ENCODE results near the gene HSF5. TPM values are rescaled to one million over a fixed set of nuclear protein-coding genes. Genes with fewer than 3 reads are reported as not detected.
A peak's percentile ranks its signal among the peaks of the same experiment; 100 is the strongest.
"Not testable (repeated sequence)": the region's sequence is repeated elsewhere in the genome, so short reads cannot be mapped to it uniquely, and the experiment has no call there.

The HSF5 gene
- total RNA-seq, 1 donor from 2014 or later, result 0.91 TPM

DNA sequence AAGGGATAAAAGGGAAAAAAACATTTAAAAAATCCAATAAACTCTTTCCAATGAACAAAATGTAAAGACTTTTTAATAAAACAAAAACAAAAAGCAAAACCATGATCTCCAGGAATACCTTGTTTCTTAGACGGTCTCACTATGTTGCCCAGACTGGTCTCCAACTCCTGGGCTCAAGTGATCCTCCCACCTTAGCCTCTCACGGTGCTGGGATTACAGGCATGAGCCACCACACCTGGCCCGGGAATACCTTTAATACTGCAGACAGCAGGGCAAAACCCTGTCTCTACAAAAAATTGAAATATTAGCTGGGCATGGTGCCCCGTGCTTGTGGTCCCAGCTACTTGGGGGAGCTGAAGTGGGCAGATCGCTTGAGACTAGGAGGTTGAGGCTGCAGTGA, 78.8 kb downstream of the HSF5 start:
- intact Hi-C loops (cut with micrococcal nuclease), result no loop called here
- peaks cover 19% of the 10 kb centered on the region for H3K4me1 Mint-ChIP-seq
- no peaks in the 10 kb centered on the region for H3K9me3 Mint-ChIP-seq
- H3K4me3 Mint-ChIP-seq, result no peak overlapping the region
- H3K27ac Mint-ChIP-seq, result no peak overlapping the region
- no peaks in the 10 kb centered on the region for H3K36me3 Mint-ChIP-seq (ENCODE audit: low read depth)
- H3K27me3 Mint-ChIP-seq, result no peaks in the 10 kb centered on the region
- no peak for DNase-seq

DNA sequence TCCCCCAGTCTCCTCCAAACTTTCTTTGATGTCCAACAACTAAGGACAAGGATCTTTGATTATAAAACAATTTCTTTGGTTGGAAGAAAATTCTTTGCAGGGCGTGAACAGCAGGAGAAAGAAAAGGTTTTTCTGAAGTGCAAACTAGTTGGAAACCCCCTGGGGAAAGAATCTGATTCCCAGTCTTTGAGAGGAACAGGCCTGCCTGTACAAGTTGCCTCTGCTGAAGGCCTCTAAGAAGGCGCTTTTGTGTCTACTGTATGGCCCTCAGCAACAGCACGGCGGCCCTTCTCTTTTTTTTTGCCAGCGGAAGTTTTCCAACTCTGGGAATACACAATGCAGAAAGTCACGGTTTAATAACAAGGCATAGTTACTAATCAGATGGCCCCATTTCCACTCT, 84.9 kb downstream of the HSF5 start:
- Mint-ChIP-seq H3K27me3 (no peaks in the 10 kb centered on the region), H3K9me3 (no peaks in the 10 kb centered on the region), H3K27ac (no peak overlapping the region), H3K4me1 (peaks cover 12% of the 10 kb centered on the region), H3K4me3 (no peak overlapping the region), H3K36me3 (ENCODE audit: low read depth) (no peaks in the 10 kb centered on the region)
- intact Hi-C loops (cut with micrococcal nuclease), result no loop called here
- DNase-seq, result no peak

DNA sequence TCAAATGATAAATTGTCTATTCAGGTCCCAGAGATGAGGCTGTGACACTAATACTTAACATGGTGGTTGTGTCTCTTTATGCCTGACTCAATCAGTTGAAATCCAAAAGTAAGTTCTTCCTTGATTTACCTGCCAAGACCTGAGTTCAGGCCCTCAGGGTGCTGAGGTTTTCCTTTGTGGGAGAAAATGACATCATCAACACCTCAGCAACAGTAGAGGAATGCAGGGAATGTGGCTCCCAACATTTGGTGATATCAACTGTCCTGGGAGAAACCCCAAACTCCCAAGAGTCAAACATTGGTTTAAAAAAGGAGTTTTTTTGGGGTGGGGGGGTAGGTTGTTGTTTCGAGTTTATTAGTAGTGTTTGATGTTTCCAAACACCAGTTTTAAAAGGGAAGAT, 85.5 kb downstream of the HSF5 start:
- H3K27ac Mint-ChIP-seq, result no peak overlapping the region
- H3K4me1 Mint-ChIP-seq, result peaks cover 12% of the 10 kb centered on the region
- no peaks in the 10 kb centered on the region for H3K27me3 Mint-ChIP-seq
- intact Hi-C loops (cut with micrococcal nuclease), result loop anchor here (1.0 kb wide), 1 partner anchor 11 kb away; no protein-coding TSS in a partner anchor
- no peaks in the 10 kb centered on the region for H3K36me3 Mint-ChIP-seq (ENCODE audit: low read depth)
- H3K9me3 Mint-ChIP-seq, result no peaks in the 10 kb centered on the region
- H3K4me3 Mint-ChIP-seq, result no peak overlapping the region
- no peak for DNase-seq

DNA sequence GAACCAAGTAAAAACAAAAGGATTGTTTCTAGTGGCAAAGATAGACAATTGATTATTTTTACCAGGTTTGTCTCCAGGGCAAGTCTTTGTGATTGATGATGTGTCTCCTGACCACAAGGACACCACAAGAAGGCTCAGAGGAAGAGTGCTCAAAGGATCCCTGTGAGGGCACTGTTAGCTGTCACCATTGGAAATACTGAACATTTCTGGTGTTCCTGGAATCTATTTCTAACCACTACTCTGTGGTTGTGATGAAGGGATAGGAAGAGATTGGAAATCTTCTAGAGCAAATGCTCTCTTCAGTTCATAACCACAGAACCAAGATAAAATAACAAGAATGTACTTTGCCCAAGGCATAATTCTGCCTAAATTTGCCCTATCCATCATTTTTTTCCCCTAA, 86.2 kb downstream of the HSF5 start:
- H3K9me3 Mint-ChIP-seq, result no peaks in the 10 kb centered on the region
- no peaks in the 10 kb centered on the region for H3K36me3 Mint-ChIP-seq (ENCODE audit: low read depth)
- intact Hi-C loops (cut with micrococcal nuclease), result loop anchor here (1.0 kb wide), 1 partner anchor 11 kb away; no protein-coding TSS in a partner anchor
- peak; percentile 66 for DNase-seq
- H3K4me3 Mint-ChIP-seq, result peak overlapping the region; percentile 11
- no peaks in the 10 kb centered on the region for H3K27me3 Mint-ChIP-seq
- peaks cover 12% of the 10 kb centered on the region for H3K4me1 Mint-ChIP-seq
- H3K27ac Mint-ChIP-seq, result peak overlapping the region; percentile 48

DNA sequence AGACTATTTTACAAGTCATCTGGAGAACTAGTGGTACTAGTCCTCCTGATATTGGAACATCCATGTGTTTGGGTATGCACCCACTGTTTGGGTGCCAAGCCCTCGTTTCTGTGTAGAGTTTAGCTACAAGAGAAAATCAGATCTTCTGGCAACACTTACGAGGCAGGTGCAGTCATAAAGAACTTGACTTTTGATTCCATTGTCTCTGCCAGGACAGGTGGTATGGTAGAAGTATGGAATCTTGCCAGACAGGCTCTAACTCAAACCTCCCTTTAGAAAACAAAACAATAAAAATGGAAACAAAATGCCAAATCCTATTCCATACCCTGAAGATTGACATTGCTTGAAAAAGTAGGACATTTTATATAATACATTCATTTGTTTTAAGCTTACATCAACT, 86.9 kb downstream of the HSF5 start:
- Mint-ChIP-seq H3K4me3 (no peak overlapping the region), H3K4me1 (peaks cover 12% of the 10 kb centered on the region), H3K36me3 (ENCODE audit: low read depth) (no peaks in the 10 kb centered on the region), H3K27ac (no peak overlapping the region), H3K27me3 (peaks cover 2% of the 10 kb centered on the region), H3K9me3 (no peaks in the 10 kb centered on the region)
- intact Hi-C loops (cut with micrococcal nuclease), result no loop called here
- no peak for DNase-seq

DNA sequence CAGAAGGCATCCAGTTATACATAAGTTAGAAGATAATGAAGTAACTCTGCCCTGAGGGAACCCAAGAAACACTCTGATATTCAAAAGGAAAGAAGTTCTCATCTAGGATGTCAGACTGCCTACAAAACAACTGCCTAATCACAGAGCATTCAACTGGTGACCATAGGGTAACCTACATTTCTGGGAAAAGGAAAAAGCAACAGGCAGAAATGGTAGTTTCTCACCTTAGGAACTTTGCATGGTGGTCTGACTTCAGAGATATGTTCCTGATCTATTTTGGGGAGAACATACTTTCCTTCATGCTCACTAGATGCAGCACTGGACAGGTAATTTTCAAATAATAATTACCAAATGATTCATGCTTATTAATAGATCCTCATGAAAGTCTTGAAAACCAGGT, 87.4 kb downstream of the HSF5 start:
- Mint-ChIP-seq H3K36me3 (ENCODE audit: low read depth) (no peaks in the 10 kb centered on the region), H3K4me1 (peaks cover 12% of the 10 kb centered on the region), H3K27ac (no peak overlapping the region), H3K4me3 (no peak overlapping the region), H3K27me3 (peaks cover 4% of the 10 kb centered on the region), H3K9me3 (no peaks in the 10 kb centered on the region)
- no peak for DNase-seq
- intact Hi-C loops (cut with micrococcal nuclease), result no loop called here

DNA sequence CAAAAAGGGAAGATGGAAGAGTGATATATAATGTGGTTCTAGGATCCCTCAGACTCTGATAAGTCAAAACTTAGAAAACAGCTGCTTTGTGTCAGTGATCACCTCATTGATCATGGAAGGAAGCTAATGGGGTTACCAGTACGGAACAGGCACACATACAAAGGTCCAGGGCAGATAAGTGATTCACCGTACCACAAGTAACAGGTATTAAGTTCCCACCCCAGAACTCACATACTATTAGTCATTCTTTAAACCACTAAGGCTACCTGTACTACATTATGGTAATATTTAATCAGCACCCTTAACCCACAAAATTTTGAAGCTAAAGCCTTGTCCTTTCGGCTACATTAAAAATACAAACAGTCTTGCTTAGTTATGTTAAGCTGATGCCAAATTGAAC, 88.2 kb downstream of the HSF5 start:
- no peak for DNase-seq
- no peak overlapping the region for H3K27ac Mint-ChIP-seq
- H3K4me3 Mint-ChIP-seq, result no peak overlapping the region
- H3K9me3 Mint-ChIP-seq, result no peaks in the 10 kb centered on the region
- peaks cover 4% of the 10 kb centered on the region for H3K27me3 Mint-ChIP-seq
- no peaks in the 10 kb centered on the region for H3K36me3 Mint-ChIP-seq (ENCODE audit: low read depth)
- peaks cover 10% of the 10 kb centered on the region for H3K4me1 Mint-ChIP-seq
- intact Hi-C loops (cut with micrococcal nuclease), result no loop called here

DNA sequence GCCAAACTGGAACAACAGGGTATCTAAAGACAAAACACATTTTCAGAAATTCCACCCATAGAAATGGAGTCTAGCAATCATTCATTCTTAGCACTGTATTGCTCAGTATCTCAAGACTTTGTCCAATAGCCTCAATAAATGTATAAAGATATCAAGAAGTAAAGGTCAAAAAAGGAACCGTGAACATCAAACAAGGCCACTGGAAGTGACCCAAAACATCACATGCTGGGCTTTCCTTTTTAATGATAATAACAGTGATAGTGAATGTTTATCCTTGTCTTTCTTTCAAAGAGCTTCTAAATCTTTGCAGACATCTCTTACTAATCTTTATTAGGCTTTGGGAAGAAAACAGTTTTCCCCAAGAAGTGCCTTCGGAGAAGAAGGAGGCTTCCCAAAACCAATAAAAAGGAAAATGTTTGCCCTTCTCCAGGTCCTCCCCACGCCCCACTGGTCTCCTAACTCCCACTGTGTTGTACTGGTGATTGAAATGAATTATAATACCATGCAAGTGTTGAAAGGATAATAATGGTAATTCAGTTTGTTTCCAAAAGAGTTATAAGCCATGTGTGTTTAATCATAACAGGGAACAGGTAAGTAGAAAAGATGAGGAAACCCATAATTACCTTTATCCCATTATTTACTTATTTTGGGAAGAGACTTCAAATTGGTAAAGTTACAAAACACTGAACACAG, 89.5 kb downstream of the HSF5 start:
- peaks cover 4% of the 10 kb centered on the region for H3K27me3 Mint-ChIP-seq
- intact Hi-C loops (cut with micrococcal nuclease), result no loop called here
- no peak overlapping the region for H3K4me3 Mint-ChIP-seq
- H3K4me1 Mint-ChIP-seq, result peaks cover 13% of the 10 kb centered on the region
- H3K9me3 Mint-ChIP-seq, result no peaks in the 10 kb centered on the region
- H3K27ac Mint-ChIP-seq, result no peak overlapping the region
- DNase-seq, result no peak
- H3K36me3 Mint-ChIP-seq (ENCODE audit: low read depth), result no peaks in the 10 kb centered on the region

DNA sequence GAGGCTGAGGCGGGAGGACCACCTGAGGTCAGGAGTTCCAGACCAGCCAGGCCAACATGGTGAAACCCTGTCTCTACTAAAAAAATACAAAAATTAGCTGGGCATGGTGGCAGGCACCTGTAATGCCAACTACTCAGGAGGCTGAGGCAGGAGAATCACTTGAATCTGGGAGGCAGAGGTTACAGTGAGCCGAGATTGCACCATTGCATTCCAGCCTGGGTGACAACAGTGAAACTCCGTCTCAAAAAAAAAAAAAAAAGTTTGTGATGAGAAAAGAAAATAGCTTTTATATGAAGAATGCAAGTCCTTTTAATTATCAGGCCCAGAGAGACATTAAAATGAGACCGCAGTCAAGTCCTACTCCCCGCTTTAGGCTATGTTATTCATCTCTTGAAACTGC, 90.8 kb downstream of the HSF5 start:
- H3K4me3 Mint-ChIP-seq; H3K27me3 Mint-ChIP-seq; DNase-seq; H3K27ac Mint-ChIP-seq; H3K36me3 Mint-ChIP-seq (ENCODE audit: low read depth); intact Hi-C loops (cut with micrococcal nuclease); H3K9me3 Mint-ChIP-seq: not testable (repeated sequence)
- peaks cover 10% of the 10 kb centered on the region for H3K4me1 Mint-ChIP-seq

DNA sequence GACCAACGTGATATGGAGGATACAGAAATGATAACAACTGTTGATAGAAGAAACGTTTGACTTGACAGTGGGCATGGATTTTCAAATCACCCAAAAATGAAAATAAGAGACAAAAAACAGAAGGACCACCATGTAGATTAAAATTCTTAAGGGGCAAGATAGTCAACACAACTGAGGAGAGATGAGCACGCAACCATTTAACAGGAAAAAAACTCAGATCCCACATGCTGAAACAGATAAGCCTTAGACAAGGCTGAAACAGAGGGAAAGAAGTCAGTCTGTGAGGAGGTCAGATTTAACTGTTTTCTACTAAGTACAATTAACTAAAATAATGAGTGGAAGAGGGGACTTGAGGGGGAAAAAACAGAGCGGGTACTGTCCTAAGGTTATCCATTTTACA, 92.0 kb downstream of the HSF5 start:
- Mint-ChIP-seq H3K36me3 (ENCODE audit: low read depth) (no peaks in the 10 kb centered on the region), H3K4me1 (peaks cover 3% of the 10 kb centered on the region), H3K9me3 (no peaks in the 10 kb centered on the region), H3K27me3 (peaks cover 4% of the 10 kb centered on the region), H3K4me3 (no peak overlapping the region), H3K27ac (no peak overlapping the region)
- intact Hi-C loops (cut with micrococcal nuclease), result no loop called here
- DNase-seq, result no peak

DNA sequence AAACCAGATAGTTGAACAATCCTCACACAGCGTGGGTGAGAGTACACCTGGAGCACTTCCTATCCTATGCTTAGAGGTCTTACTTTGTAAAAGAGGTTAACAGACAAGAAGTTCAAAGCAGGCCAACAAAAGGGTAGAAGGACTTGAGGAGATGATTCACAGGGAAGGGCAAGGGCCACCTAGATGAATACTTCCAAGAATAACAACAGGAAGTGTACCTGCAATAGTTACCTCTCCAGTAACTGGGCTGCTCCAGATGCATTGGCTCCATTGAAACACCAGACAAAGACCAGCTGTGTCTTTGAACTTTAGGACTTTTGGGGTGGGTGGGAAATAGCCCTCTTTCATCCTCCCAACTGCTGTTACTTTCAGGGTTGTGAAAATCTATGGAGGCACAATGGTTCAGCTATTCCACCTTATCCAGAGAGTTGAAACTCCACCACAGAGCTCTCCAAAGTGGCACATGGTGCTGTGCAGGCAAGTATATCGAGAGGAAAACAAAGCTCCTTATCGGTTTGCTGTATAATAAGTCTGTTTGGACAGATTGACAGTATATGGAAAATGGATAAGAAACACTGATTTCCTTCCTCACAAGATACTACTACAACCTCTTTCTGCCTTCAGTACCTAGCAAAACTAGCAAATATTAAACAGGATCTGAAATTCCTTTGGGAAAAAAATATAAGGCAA, 93.5 kb downstream of the HSF5 start:
- peaks cover 3% of the 10 kb centered on the region for H3K4me1 Mint-ChIP-seq
- no peaks in the 10 kb centered on the region for H3K9me3 Mint-ChIP-seq
- H3K27me3 Mint-ChIP-seq, result peaks cover 5% of the 10 kb centered on the region
- intact Hi-C loops (cut with micrococcal nuclease), result no loop called here
- DNase-seq, result no peak
- H3K36me3 Mint-ChIP-seq (ENCODE audit: low read depth), result no peaks in the 10 kb centered on the region
- no peak overlapping the region for H3K27ac Mint-ChIP-seq
- H3K4me3 Mint-ChIP-seq, result no peak overlapping the region

DNA sequence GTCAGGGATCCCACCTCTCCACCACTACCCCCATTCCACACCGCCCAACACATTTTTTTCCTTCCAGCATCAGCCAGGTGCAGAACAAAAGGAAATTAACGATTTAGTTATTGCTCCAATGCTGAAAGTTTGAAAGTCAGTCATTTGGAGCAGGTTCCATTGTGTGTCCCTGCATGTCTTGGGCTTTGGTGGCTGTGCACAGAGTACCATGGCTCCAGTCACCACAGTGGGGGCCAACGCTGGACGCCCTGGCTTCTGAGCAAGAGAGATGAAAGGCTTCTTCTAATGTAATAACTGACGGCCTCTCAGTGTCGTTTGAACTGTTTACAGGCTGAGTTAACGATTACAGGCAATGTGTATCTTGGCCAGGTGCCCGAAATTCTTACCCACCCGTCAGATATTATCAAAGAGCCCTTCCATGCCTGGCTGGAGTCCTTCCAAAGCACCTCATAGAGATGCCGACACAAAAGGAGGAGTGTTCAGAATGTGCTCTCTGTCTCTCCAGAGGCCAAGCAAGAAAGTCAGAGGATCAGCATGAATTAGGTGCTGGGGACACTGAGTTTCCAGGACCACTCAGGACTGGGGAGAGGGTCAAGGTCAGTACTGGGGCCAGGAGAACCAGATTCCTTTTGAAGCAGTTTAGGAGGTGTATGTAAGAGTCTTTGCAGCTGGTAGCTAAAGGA, 96.8 kb downstream of the HSF5 start:
- intact Hi-C loops (cut with micrococcal nuclease), result no loop called here
- H3K4me1 Mint-ChIP-seq, result peaks cover 3% of the 10 kb centered on the region

DNA sequence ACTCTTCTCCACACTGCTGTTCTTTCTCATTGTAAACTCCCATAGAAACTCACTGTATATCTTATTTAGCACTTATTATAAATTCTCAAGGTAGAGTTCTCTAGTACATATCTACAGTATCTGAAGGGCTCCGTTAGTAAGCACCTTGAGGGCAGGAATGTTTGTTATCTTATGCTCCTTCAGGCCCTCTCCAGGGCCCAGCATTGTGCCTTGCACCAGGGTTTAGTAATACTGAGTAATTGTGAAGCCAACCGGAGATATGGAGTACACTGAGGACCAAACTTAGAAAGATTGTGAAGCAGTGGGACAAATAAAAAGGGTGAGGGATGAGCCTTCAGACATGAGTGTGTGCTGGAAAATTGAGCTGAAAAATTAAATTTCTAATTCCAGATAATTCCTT, 97.3 kb downstream of the HSF5 start:
- H3K27me3 Mint-ChIP-seq, result peaks cover 4% of the 10 kb centered on the region
- no peaks in the 10 kb centered on the region for H3K9me3 Mint-ChIP-seq
- DNase-seq, result no peak
- no peak overlapping the region for H3K27ac Mint-ChIP-seq
- H3K4me3 Mint-ChIP-seq, result no peak overlapping the region
- peaks cover 3% of the 10 kb centered on the region for H3K4me1 Mint-ChIP-seq
- intact Hi-C loops (cut with micrococcal nuclease), result no loop called here
- no peaks in the 10 kb centered on the region for H3K36me3 Mint-ChIP-seq (ENCODE audit: low read depth)

More for the DNA sequence above, 96.8 kb downstream of the HSF5 start:
- no peaks in the 10 kb centered on the region for H3K36me3 Mint-ChIP-seq (ENCODE audit: low read depth)
- H3K9me3 Mint-ChIP-seq, result no peaks in the 10 kb centered on the region
- no peak overlapping the region for H3K27ac Mint-ChIP-seq
- H3K27me3 Mint-ChIP-seq, result peaks cover 6% of the 10 kb centered on the region
- H3K4me3 Mint-ChIP-seq, result no peak overlapping the region
- DNase-seq, result no peak
